Measurements from ENCODE around the gene SPRED1.

The SPRED1 gene

DNA sequence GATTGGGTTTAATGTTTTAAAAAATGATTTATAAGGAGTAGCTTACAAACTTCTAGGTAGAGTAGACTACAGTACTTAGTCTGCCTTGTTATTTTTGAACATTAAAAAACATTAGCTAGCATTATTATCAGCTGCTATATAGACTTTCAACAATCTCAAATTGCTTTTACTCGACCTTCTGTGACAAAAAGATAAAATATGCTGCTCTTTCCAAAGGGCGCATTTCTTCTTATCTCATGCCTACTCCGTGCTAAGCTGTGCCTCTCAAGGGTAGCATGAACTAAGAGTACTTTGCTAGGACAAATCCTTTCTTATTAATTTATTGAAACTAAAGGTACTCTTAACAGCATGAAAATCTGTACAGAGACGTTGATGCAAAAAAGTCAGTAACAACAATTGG is 71.3 kb downstream of the SPRED1 start:
- no peak overlapping the region for H3K4me3 ChIP-seq (ENCODE audit: low read depth, low read length)
- in situ Hi-C loops (cut with HindIII; ENCODE audit: low sequenced_read_pairs), result no loop called here
- TF ChIP-seq, protein P1, sequence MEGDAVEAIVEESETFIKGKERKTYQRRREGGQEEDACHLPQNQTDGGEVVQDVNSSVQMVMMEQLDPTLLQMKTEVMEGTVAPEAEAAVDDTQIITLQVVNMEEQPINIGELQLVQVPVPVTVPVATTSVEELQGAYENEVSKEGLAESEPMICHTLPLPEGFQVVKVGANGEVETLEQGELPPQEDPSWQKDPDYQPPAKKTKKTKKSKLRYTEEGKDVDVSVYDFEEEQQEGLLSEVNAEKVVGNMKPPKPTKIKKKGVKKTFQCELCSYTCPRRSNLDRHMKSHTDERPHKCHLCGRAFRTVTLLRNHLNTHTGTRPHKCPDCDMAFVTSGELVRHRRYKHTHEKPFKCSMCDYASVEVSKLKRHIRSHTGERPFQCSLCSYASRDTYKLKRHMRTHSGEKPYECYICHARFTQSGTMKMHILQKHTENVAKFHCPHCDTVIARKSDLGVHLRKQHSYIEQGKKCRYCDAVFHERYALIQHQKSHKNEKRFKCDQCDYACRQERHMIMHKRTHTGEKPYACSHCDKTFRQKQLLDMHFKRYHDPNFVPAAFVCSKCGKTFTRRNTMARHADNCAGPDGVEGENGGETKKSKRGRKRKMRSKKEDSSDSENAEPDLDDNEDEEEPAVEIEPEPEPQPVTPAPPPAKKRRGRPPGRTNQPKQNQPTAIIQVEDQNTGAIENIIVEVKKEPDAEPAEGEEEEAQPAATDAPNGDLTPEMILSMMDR (IDR thresholded peaks at IDR 0.05; ENCODE audit: low read depth, low read length), result no peak
- no peak for DNase-seq (ENCODE audit: low read depth, low spot score)

DNA sequence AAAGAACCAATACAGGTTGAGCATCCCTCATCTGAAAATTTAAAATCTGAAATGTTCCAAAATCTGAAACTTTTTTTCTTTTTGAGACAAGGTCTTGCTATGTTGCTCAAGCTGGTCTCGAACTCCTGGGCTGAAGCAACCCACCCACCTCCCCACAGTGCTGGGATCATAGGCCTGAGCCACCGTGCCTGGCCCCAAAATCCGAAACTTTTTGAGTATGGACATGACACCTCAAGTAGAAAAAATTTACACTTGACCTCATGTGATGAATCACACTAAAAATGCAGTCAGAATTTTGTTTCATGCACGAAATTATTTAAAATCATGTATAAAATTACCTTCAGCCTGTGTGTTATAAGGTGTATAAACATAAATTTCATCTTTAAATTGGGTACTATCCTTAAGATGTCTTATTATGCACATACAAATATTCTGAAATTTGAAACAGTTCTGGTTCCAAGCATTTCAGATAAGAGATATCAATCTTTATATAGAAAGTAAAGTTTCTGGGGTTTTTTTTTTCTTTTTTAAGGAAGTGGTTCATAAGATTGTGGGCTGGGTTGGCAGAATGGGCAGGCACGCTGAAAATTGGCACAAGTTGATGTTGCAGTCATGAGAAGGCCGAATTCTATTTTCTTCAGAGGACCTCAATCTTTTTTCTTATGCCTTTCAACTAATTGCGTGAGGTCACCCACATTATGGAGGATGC is 72.5 kb downstream of the SPRED1 start:
- in situ Hi-C loops (cut with HindIII; ENCODE audit: low sequenced_read_pairs), result no loop called here
- no peak for DNase-seq (ENCODE audit: low read depth, low spot score)
- no peak overlapping the region for H3K4me3 ChIP-seq (ENCODE audit: low read depth, low read length)
- TF ChIP-seq, protein P1 (IDR thresholded peaks at IDR 0.05; ENCODE audit: low read depth, low read length), result no peak

DNA sequence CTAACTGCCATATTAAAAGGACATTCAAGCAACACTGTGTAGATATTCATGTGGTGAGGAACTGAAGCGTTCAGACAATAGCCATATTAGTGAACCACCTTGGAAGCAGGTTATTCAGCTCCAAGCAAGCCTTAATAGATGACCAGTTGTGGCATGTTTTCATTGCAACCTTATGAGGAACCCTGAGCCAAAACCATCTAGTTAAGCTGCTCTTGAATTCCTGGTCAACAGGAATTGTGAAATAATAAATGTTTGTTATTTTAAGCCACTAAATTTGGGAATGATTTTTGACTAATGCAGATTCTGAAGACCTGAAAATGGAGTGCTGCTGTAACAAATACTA is 73.0 kb downstream of the SPRED1 start:
- DNase-seq (ENCODE audit: low read depth, low spot score), result no peak
- in situ Hi-C loops (cut with HindIII; ENCODE audit: low sequenced_read_pairs), result no loop called here
- TF ChIP-seq, protein P1 (IDR thresholded peaks at IDR 0.05; ENCODE audit: low read depth, low read length), result no peak
- no peak overlapping the region for H3K4me3 ChIP-seq (ENCODE audit: low read depth, low read length)

DNA sequence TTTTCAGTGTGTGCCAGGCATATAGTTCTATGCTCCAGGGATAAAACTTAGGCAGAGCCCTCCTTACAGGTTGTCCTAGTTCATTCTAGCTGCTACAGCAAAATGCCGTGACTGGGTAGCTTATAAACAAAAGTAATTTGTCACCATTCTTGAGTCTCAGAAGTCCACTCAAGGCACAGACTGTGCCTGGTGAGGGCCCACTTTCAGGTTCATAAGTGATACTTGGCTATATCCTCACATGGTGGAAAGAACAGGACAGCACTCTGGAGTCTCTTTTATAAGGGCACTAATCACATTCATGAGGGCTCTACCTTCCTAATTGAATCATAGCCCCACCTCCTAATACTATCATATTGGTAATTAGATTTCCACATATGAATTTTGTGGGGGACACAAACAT is 80.1 kb downstream of the SPRED1 start:
- TF ChIP-seq, protein P1 (IDR thresholded peaks at IDR 0.05; ENCODE audit: low read depth, low read length), result no peak
- in situ Hi-C loops (cut with HindIII; ENCODE audit: low sequenced_read_pairs), result no loop called here
- H3K4me3 ChIP-seq (ENCODE audit: low read depth, low read length), result no peak overlapping the region

DNA sequence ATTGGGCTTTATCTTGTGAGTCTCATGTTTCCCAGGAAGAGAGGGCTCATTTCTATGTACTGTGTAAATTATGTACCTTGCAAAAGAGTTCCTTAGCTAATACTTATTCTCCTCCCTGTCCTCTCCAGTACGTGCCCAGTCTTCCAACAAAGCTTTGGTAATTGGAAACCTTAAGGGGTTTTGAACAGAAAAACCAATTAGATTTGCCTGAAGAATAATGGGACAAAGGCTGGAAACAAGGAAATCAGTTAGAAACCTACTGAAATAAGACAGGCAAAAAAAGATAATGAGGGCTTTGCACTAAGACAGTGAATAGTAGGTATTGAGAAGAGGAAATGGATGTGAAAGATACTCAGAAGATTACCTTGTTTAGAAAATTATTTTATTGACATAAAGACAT is 82.5 kb downstream of the SPRED1 start:
- in situ Hi-C loops (cut with HindIII; ENCODE audit: low sequenced_read_pairs), result no loop called here
- no peak overlapping the region for H3K4me3 ChIP-seq (ENCODE audit: low read depth, low read length)
- DNase-seq (ENCODE audit: low read depth, low spot score), result no peak
- TF ChIP-seq, protein P1 (IDR thresholded peaks at IDR 0.05; ENCODE audit: low read depth, low read length), result no peak

More for the DNA sequence above, 80.1 kb downstream of the SPRED1 start:
- no peak for DNase-seq (ENCODE audit: low read depth, low spot score)

DNA sequence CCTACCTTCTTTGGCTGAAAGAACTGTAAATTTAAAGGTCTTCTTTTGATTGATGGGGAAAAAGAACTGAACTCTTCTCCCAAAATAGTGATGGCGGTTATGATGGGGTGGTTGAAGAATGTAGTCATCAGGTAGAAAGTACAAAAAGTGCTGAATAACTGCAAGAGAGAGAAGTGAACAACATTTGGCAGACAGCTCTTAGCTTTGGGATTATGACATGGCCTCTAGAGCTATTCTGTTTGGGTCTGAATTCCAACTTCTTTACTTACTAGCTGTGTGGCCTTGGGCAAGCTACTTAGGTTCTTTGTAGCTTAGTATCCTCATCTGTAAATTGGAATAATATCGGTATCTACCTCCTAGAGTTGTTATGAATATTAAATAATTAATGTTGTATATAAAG is 91.7 kb downstream of the SPRED1 start:
- no peak overlapping the region for H3K4me3 ChIP-seq (ENCODE audit: low read depth, low read length)
- no peak for DNase-seq (ENCODE audit: low read depth, low spot score)
- in situ Hi-C loops (cut with HindIII; ENCODE audit: low sequenced_read_pairs), result no loop called here
- TF ChIP-seq, protein P1 (IDR thresholded peaks at IDR 0.05; ENCODE audit: low read depth, low read length), result no peak

Measured in astrocyte of the spinal cord (primary cell).